Heart right ventricle (tissue), 16 donors: ENCODE measurements around the gene NFIC. TPM values are rescaled to one million over a fixed set of nuclear protein-coding genes. Genes with fewer than 3 reads are reported as not detected.

ENCODE experiments used
- ATAC-seq, 8 donors: fragments of 200-7000 bp; cut with Tn5 transposase; one replicate each; pipeline ENCODE4 v1.9.1; 2020; ENCODE audit warnings: mild to moderate bottlenecking in 8 of 8, moderate library complexity in 8 of 8, moderate number of reproducible peaks in 1 of 8
- DNase-seq, 2 donors: peaks; one replicate each; pipeline ENCODE4 v3.0.0-alpha.2; 2020
- H3K27ac ChIP-seq, 10 donors: fragments of 200-600 bp; sonication (generic) in 2 of 10; one replicate each; pipeline versions ENCODE4 v1.5.0 to v1.8.0; 2020 to 2022; ENCODE audit warnings: mild to moderate bottlenecking in 3 of 10
- H3K27me3 ChIP-seq, 7 donors: fragments of 200-600 bp; one replicate each; pipeline ENCODE4 v1.8.0; 2021 to 2022; ENCODE audit warnings: mild to moderate bottlenecking in 2 of 7
- H3K36me3 ChIP-seq, 9 donors: fragments of 200-600 bp; sonication (generic) in 1 of 9; one replicate each; pipeline versions ENCODE4 v1.5.0 to v1.8.0; 2020 to 2022; ENCODE audit warnings: mild to moderate bottlenecking in 2 of 9
- H3K4me1 ChIP-seq, 9 donors: fragments of 200-600 bp; sonication (generic) in 1 of 9; one replicate each; pipeline versions ENCODE4 v1.5.0 to v1.8.0; 2020 to 2022; ENCODE audit warnings: mild to moderate bottlenecking in 4 of 9
- H3K4me3 ChIP-seq, 10 donors: fragments of 200-600 bp; sonication (generic) in 2 of 10; one replicate each; pipeline versions ENCODE4 v1.5.0 to v1.8.0; 2020 to 2022; ENCODE audit warnings: mild to moderate bottlenecking in 7 of 10, moderate library complexity in 2 of 10
- H3K9me3 ChIP-seq, 11 donors: fragments of 200-600 bp in 10 of 11; sonication (generic) in 2 of 11; one replicate each; pipeline versions ENCODE4 v1.5.0 to v1.8.0; 2013 to 2022; ENCODE audit warnings: mild to moderate bottlenecking in 2 of 11, control low read depth in 1 of 11, moderate library complexity in 1 of 11
- CTCF ChIP-seq, 9 donors: fragments of 200-600 bp; sonication (generic) in 2 of 9; IDR thresholded peaks; one replicate each; pipeline versions ENCODE4 v1.5.0 to v1.8.0; 2021 to 2022; ENCODE audit warnings: antibody characterized with exemption in 9 of 9, mild to moderate bottlenecking in 5 of 9, moderate library complexity in 1 of 9
- WGBS, 2 donors: extraction: QIAGEN DNeasy Blood & Tissue Kit; methylation state at CpG; one replicate each; pipeline ENCODE4 v1.1.7; 2013; ENCODE audit warnings: inconsistent platforms in 1 of 2; 5-methylcytosine and 5-hydroxymethylcytosine counted together
- intact Hi-C, 10 donors: fragments of 100-400 bp; cut with DNase I; formaldehyde crosslinking; loops; one replicate each; pipeline versions ENCODE4 v1.11.1 to v1.14.2; 2022
- long read RNA-seq, 3 donors: library from polyadenylated mRNA; unstranded; transcript quantifications; one replicate each; pipeline ENCODE4 v2.0.0, GENCODE V29; 2020 to 2021
- polyA plus RNA-seq, 2 donors: library from polyadenylated mRNA; stranded (reverse); fragments of 200-250 nt; gene quantifications; one replicate each; pipeline ENCODE4 v1.2.3, GENCODE V29; 2013
- total RNA-seq, 10 donors: library from RNA; stranded (reverse); fragmentation: NEBNext Ultra II Directional in 3 of 10; extraction: Animal tissue kit (Norgen Biotek cat#: 25700) in 3 of 10; gene quantifications; one replicate each; pipeline versions ENCODE4 v1.2.1 to v1.2.4, GENCODE V29; 2021 to 2023
- donor health status: Arrhythmogenic right ventricular cardiomyopathy.
- donor health status: ischemic (EF 13 %, LVEDD 7.1; RV severe dilation, severe dysfunction).
- donor health status: healthy with polysubstance abuse.
- donor health status: DM: no; HTN: yes; CAD: no.
- donor health status: DM: no; HTN: no; CAD: no.
- donor health status: ischemic (EF 25% LVEDD 6.9; RV normal size, moderate dysfunction).
- donor health status: ischemic (EF 25% LVEDD 5.7; RV mildly dilated, moderate dysfunction).
- donor health status: healthy.
- donor health status: DM: yes; HTN: yes; CAD: no.
- donor health status: Ischemic cardiomyopathy.
- donor health status: ischemic (EF 35%, LVEDD 5.7; RV mildly dilated, moderate dysfunction).
- donor health status: nonischemic (EF 11% LVEDD 7.7; RV severe dilation, severe dysfunction).
- donor health status: DM: yes; HTN: yes; CAD: no.
- donor health status: PGD.
- donor health status: ischemic (EF 29% LVEDD 5.4; RV normal size, mild dysfunction).
- donor health status: nonischemic (EF 23%, LVEDD 6.1; RV moderate dilation, normal function).

NFIC gene
- total RNA-seq = 100 to 1,000 TPM; 132 to 217 (median 161) TPM
- polyA plus RNA-seq = 100 to 1,000 TPM in 1 of 2 donors, 10 to 100 TPM in 1; 52.3 to 147 TPM
- long read RNA-seq, donor 1, transcript NFIC-210 (10 exons, 1,558 nt) = major isoform, 16 of 150 reads
- long read RNA-seq, donor 1, transcript NFIC-202 (10 exons, 1,755 nt) = minor isoform, 15 of 150 reads
- long read RNA-seq, donor 1, transcript NFIC-201 (9 exons, 1,573 nt) = minor isoform, 12 of 150 reads
- long read RNA-seq, donor 1, partial matches to known transcripts = 16 of 150 reads
- long read RNA-seq, donor 1, other reads (novel, unspliced or antisense) = 90 of 150 reads
- long read RNA-seq, donor 2, full-length matches to known transcripts = 44 of 116 reads
- long read RNA-seq, donor 2, partial matches to known transcripts = 8 of 116 reads
- long read RNA-seq, donor 2, other reads (novel, unspliced or antisense) = 64 of 116 reads
- long read RNA-seq, donor 3, full-length matches to known transcripts = 97 of 131 reads
- long read RNA-seq, donor 3, partial matches to known transcripts = 8 of 131 reads
- long read RNA-seq, donor 3, other reads (novel, unspliced or antisense) = 26 of 131 reads

DNA sequence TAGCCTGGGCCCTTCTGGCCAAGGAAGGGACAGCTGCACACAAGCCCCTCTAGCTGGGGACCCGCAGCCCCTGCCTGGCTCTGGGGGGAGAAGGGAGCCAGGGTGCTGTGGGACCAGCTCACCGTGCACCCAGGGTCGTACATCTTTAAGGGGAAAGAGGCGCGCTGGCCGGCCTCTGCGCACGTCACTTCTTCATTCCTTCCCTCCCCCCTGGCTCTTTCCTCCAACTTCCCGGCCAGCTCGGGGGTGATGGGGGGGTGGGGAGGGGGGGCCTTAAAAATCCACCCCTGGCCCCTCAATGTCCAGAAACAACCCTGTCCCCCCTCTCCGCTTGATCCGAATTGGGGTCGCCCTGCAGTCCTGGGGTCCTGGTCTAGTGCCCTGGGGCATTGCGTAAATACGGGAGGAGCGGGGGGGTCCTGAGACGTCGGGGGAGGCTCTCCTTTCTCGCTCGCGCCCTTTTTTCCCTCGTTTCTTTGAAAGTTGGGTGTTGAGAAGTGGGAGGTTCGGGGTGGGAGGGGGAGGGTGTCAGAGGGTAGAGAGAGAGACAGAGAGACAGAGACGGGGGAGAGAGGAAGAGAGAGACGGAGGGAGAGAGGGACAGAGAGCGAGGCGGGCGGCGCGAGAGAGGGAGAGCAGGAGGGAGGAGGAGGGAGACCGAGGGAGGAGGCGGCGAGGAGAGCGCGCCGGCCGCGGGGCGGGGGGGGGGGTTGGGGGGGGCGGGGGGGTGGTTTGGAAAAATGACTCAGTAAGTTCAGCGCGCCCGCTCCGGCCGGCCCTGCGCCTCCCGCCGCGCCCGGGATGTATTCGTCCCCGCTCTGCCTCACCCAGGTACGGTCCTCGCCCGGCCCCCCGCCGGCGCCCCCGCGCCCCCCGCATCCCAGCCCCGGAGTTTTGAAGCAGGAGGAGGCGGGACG, at the start of gene NFIC:
TSS of gene NFIC (plus strand) at position 748 of the 917 bp plus-strand sequence. CDS start at position 802, 54 bp downstream.
- DNase-seq (peak; percentile 83 to 84), ATAC-seq (peak; percentile 66 to 77 (median 71))
- no peak for TF ChIP-seq CTCF (IDR thresholded peaks at IDR 0.05)
- peak within 1 kb of the TSS; percentile 94 to 100 (median 98) for H3K27ac ChIP-seq
- H3K9me3 ChIP-seq = no peaks in the 10 kb centered on the region
- H3K27me3 ChIP-seq = no peaks in the 10 kb centered on the region
- peaks cover 25 to 80% (median 66%) of the 10 kb centered on the region in 9 donors for H3K4me1 ChIP-seq
- intact Hi-C loops = loop anchor here in 6 of 10 donors (2.0 to 5.0 kb wide), 4 partner anchors 36 to 63 kb away; no protein-coding TSS in a partner anchor
- 1% methylated on average over 29 to 39 of the region's 64 CpGs for WGBS, 2 donors
- H3K4me3 ChIP-seq = peak within 1 kb of the TSS; percentile 78 to 95 (median 84)
- H3K36me3 ChIP-seq = peaks cover 0 to 4% (median 0%) of the 10 kb centered on the region in 9 donors

- DNase-seq = no peak
- H3K27me3 ChIP-seq = peaks cover 12 to 89% (median 84%) of the 10 kb centered on the region in 7 donors
- no peak for ATAC-seq
- H3K27ac ChIP-seq = no peak overlapping the region
- no peak for TF ChIP-seq CTCF (IDR thresholded peaks at IDR 0.05)
- no peak overlapping the region for H3K4me3 ChIP-seq
- H3K9me3 ChIP-seq = no peaks in the 10 kb centered on the region
- 80 to 87% methylated on average over 5 of the region's 5 CpGs for WGBS, 2 donors
- no peaks in the 10 kb centered on the region for H3K4me1 ChIP-seq
- H3K36me3 ChIP-seq = no peaks in the 10 kb centered on the region
- intact Hi-C loops = loop anchor here in 1 of 10 donors (10.0 kb wide), 1 partner anchor 298 kb away; no protein-coding TSS in a partner anchor
Observed at GRCh38 chr19:3316659-3317207, 49.6 kb upstream of the NFIC start.

DNA sequence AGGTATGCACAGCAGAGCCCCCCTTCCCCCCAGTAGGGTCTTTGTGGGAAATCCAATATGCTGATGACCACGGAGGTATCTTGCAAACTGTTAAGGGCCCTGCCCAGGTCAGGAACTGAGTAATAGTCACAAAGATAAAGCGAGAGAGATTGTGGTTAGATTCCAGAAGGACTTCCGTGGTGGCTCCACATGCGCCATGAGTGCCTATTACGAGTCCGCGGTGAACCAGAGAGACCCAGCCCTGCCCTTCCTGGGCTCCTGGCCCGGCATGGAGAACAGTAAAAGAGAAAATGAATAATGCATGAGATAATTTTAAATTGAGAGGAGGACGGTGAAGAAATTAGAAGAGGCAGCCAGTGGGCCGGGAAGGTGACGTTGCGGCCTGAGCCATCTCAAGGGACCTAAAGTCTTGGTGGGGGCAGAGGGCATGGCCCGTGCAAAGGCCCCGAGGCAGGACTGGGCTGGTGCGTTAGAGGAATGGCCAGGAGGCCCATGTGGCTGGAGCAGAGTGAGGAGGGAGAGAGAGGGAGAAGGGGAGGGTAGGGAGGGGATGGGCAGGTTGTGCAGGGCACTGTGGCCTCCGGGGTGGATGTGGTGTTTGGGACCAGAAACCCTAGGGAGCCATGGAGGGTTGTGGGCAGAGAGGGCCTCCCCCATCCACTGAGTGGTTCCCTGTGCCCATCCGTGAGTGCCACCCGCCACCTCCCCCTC, 46.6 kb upstream of the NFIC start:
- Histone ChIP-seq H3K27ac (no peak overlapping the region), H3K27me3 (peaks cover 6 to 63% (median 55%) of the 10 kb centered on the region in 7 donors), H3K36me3 (no peaks in the 10 kb centered on the region), H3K4me1 (no peaks in the 10 kb centered on the region), H3K4me3 (no peak overlapping the region), H3K9me3 (no peaks in the 10 kb centered on the region)
- WGBS, 2 donors = 50 to 57% methylated on average over 15 to 18 of the region's 18 CpGs
- DNase-seq (no peak), ATAC-seq (peak in 1 of 8 donors; percentile 8)
- TF ChIP-seq CTCF (IDR thresholded peaks at IDR 0.05) = no peak
- intact Hi-C loops = loop anchor here in 3 of 10 donors (5.0 to 10.0 kb wide), 3 partner anchors 158 to 305 kb away; partner anchors contain the start of gene CACTIN (in 1 of the 3)
